HG03280 (cell line): Measurements from ENCODE around the gene TMEM198.

Source experiments
- ATAC-seq: cut with Tn5 transposase; IDR thresholded peaks from one replicate; pipeline ENCODE4 v1.9.1; 2021; ENCODE audit warnings: mild to moderate bottlenecking, moderate library complexity; ENCODE audit not compliant: unreplicated experiment

The TMEM198 gene

DNA sequence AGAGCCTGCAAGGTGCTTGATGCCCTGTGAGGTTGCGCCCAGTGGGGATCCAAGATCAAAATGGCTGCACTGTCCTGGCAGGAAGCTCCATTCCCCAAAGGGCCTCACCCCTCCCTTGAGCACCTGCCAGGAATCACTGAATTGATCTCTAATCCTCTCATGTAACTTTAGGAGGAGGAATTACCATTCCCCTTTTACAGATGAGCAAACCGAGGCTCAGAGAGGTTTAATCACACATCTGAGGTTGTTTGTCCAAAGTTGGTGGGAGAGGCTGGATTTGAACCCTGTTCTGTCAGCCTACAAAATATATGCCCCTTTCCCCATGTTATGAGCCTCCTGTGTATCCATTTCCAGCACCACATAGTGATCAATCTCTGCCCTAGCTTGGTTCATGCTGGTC lies 19.0 kb upstream of the TMEM198 start:
- ATAC-seq, result no peak

DNA sequence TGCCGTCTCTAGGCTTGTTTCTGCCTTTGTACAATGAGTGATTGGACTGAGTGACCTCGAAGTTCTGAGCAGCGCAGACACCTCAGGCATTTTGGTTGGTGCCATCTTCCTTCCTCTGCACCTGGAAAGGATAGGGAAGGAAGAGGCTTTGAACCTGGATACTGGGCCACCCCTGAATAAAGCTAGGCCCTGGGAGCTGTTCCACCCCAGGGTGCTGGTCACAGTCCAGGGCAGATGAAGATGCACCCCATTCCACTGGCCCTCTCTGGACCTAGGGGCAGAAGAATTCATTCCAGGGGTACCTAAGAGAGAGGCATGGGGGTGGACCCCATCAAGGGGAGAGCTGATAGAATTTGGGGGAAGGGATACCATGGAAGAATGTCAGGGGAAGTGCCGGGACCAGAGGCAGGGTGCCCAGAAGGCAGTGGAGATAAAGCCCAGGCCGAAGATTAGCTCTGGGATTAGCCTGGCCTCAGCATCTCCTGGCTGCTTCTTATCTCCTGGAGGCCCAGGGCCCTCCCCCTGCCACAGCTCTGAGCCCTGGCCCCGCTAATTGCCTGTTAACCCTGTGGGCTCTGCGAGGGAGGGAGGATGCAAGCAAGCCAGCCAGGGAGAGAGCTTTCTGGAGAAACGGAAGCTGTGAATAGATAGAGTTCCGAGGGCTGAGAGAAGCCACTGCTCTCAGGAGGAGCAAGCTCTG lies 18.1 kb upstream of the TMEM198 start:
- ATAC-seq, result no peak

DNA sequence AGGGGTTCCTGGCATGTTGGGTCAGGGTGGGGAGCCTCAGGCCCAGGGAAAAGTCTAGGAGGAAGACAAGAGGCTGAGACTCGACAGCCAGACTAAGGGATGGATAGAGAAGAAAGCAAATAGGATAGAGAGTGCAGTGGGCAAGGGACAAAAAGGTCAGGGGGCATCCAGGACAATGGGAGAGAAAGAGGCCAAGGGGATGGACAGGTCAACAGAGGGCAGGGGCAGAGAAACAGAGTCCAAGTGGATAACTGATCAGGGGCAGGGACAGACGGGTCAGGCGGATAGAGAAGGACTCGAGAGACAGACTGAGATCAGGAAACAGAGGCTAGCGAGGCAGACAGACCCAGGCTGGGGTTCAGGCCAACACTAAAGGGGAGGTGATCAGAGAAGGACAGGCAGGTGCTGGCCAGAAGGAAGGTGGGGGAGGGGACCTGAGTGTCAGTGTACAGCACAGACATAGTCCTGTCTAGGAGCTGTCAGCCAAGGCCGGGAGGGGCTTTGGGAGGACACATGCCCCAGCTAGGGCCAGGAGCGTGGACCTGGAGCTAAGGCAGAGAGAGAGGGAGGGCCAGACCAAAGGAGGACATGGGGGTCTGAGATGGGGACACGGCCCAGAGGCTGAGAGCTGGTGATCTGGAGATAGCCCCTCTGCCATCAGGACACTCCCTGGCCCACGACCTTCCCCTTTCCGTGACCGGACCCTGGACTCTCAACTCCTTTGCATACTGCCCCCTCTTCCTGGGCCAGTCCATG lies 17.3 kb upstream of the TMEM198 start:
- ATAC-seq, result no peak

DNA sequence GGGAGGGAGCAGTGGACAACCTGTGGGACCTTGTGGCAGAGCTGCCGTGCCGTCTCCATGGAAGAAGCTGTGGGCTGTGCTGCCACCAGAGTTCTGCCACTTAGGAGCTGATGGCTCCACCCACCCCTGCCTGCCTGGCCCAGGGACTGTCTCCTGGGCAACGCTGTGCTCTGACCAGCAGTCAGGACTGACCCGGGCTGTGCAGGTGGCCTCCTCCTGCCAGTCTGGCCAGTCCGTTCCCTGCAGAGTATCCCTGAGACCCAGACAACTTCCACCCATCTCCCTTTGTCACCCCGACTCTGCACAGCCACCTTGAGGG lies 16.8 kb upstream of the TMEM198 start:
- ATAC-seq, result no peak

DNA sequence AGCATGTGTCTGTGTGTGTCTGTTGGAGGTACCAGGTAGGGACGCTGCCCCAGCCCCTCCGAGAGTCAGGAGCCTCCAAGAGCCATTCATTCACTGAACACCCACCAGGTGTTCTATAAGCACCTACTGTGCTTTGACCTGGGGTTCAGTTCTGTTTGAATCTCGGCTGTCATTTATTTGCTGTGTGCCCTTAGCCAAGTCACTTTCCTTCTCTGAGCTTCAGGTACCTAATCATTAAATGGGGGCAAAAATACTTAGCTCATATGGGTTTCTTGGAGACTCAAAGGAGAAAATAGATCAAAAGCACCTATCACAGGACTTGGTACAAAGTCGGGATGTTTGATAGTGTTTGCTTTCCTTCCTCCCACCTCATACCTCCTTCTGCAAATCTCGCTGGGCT lies 16.4 kb upstream of the TMEM198 start:
- no peak for ATAC-seq

DNA sequence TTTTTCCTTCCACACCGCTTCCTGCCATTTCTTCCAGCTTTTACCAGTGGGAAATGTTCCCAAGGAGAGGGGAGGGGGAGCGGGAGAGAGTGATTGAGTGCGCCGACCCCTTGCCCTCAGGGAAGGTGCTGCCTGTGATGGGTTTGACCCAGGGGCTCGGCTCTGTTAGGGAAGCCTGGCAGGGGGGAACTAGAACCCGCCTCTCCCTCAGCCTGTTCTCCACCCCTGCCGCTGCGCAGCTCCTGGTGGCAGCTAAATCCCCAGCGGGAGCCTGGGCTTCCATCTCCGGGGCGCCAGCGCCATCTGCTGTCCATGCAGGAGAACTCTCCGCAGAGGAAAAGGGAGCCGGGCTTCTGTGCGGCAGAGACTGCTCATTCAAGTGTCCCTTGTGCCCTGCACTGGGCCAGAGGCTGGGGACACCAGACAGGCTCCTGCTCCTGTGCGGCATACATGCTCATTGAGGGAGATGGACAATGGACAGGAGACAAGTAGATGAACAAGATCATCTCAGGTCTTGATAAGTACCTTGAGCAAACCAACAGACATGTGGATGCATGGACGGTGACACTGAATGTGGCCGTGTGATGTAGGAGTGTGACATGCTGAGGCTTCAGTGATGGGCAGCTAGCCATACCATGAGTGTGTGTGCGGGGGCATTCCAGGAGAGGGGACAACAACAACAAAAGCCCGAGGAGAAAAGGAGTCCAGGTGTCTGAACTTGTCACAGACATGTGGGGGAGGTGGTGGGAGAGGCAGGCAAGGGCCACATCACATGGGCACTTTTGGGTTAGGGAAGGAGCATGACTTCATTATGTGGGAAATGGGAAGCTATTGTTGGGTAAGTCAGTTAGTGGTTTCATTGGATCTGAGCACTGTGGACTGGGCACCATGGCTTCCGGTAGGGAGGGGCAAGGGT lies 13.5 kb upstream of the TMEM198 start:
- peak; percentile 78 for ATAC-seq

DNA sequence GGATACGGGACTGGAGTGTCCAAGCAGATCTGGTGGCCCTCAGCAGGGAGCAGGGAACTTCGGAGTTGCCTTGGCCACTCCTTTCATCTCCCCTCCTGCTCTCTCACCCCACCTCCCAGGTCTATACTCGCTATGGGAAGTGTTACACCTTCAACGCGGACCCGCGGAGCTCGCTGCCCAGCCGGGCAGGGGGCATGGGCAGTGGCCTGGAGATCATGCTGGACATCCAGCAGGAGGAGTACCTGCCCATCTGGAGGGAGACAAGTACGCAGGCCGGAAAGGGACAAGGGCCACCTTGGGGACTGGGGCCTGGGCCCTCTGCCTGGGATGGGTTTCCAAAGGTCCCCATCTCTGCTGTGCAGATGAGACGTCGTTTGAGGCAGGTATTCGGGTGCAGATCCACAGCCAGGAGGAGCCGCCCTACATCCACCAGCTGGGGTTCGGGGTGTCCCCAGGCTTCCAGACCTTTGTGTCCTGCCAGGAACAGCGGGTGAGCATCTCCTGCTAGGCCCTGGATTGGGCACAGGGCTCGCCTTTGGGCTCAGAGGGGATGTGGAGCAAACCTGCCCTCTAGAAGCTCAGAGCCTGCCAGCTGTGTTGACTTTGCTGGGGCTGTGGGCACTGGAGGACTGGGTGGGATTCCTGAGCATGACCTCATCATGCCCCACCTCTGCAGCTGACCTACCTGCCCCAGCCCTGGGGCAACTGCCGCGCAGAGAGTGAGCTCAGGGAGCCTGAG lies 12.0 kb upstream of the TMEM198 start:
- no peak for ATAC-seq

DNA sequence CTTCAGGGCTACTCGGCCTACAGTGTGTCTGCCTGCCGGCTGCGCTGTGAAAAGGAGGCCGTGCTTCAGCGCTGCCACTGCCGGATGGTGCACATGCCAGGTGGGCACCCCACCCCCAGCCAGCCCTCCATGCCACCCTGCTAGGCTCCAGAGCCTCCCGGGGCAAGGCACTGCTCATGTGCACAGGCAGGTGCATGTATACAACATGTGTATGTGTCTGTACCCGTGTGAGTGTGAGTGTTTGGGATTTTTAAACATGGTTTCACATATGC lies 11.5 kb upstream of the TMEM198 start:
- ATAC-seq, result no peak

DNA sequence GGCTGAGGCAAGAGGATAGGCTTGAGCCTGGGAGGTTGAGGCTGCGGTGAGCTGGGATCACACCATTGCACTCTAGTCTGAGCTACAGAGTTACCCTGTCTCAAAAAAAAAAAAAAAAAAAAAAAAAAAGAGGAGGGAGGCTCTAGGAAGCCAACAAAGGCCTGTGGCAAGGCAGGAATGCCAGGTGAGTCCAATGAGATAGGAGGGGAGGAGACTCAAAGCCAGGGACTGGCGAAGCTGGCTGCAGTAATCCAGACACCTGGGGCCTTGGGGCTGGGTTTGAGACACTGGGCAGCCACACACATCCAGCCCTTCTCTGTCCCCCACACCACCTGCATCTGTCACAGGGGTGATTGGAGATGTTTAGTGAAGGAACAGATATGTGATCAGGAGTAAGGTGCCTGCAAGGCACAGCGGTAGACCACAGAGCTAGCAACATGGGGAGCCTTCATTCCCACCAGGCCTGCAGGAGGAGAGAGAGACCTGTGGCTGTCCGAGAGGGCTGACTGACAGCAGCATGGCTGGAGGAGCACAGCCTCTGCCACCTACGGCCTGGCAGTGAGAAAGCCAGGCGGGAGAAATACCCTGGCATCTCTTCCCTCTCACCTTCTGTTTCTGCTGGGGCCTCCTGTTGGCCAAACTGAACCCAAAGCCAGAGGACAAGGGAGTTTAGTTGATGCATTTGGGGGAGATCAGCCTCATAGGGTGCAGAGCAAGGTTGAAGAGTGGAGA lies 9.7 kb upstream of the TMEM198 start:
- ATAC-seq, result no peak

DNA sequence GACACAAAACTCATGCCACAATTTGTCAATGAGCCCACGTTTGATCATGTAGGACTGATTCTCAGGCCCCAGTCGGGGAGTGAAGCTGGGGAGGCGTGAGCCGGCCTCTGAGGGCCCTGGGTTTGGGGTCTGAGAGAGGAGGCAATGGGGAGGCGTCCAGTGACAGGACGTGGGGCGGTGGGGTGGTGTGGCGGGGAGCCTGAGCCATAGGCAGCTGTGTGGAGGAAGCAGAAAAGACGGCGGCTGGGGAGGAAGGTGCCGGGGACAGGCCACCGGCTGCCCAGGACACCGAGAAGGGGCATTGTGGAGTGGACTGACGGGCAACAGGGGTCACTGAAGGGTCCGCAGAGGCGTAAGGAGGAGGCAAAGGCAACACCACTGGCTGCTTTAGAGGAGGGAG lies 7.4 kb upstream of the TMEM198 start:
- ATAC-seq, result no peak

DNA sequence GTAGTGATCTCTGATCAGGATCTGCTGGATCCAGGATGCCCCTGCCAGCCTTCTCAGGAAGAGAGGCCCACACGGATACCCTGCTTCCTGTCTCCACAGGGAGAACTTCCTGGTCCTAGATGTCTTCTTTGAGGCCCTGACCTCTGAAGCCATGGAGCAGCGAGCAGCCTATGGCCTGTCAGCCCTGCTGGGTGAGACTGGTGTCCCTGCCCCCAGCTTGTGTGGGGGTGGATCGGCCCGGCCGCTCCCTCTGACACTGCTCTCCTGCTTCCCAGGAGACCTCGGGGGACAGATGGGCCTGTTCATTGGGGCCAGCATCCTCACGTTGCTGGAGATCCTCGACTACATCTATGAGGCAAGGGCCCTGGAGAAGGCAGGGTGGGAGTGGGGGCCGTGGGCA lies 6.9 kb upstream of the TMEM198 start:
- ATAC-seq, result no peak

DNA sequence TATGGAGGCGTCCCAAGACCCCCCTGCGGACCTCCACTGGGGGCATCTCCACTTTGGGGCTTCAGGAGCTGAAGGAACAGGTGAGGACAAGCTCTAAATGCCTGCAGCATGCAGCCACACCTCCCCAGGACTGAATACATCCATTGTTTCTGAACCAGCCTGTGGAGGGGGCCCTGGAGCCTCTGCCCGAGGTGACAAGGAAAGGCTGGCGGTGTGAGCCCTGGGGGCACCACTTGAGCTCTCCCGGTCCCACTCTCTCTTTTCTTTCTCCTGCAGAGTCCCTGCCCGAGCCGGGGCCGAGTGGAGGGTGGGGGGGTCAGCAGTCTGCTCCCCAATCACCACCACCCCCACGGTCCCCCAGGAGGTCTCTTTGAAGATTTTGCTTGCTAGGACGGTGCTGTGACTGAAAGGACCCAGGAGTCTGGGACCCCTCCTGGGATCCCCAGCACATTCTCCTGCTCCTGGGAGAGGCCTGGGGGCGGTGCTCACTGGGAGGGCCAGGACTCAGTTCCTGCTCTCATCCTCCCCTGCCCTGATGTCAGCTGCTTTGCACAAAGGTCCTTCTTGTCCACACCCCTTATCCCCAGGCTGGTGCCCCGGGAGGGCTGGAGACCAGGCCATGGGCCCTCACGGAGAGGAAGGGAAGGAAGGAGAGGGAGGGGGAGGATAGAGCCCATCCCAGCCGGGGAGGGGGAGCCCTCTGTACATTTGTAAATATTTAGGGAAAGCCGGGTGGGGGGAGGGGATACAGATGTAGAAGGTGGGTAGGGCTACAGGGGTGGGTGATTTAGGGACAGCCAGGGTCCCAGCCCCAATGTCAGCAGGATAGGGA lies 6.0 kb upstream of the TMEM198 start:
- ATAC-seq, result no peak

DNA sequence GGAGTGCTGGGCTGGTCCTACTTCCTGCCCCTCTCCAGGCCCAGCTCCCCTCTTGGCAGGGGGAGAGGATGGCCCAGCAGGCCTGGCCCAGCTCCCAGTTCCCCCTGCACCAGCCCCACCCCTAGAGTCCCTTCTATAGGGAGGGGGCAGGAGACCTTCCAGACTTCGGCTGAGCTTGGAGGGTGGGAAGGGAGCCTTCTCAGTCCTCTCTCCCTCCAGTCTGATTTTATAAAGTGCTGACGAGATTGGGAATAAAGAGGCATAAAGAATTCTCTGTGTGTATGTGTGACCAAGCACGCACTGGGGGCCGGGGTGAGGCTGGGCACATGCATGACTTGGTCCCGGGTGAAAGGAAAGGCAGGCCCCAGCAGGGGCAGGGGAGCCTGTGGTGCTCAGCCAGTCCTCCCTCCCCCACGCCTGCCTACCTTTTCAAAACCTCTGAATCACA lies 5.3 kb upstream of the TMEM198 start:
- no peak for ATAC-seq

DNA sequence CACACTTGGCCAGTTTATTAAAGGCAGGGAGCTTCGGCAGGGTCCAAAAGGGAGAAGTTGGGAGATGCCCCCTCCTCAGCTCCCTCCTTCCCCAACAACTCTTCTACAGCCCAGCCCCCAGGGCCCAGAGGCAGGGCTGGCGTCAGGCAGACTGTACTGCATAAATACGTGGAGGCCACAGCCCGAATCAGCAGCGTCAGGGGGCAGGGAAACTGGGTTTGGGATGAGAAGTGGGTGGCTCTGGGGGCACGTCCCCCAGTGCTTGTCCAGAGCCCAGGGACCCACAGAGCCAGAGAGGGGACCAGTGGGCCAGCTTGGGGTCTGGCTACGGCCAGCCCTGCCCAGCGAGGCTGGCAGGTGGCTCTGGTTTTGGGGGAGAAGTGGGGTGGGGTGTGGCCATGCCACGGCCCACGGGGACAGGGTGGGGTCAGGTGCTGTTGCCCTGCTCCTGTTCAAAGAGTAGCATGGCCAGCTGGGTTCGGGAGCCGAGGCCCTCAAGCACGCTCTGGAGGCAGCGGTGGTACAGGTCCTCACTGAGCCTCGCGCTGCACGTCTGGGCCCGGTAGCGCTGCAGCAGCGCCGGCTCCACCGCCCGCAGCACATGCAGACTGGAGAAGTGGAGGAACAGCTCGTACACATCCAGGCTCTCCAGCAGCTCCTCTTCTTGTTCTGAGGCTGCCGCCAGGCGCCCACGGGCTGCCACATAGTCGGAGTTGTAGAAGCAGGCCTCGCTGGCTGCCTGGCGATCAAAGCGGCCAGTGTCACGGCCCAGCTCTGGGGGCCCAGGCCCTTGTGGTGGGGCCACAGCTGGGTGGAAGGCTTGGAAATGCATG lies 4.7 kb upstream of the TMEM198 start:
- ATAC-seq, result no peak

DNA sequence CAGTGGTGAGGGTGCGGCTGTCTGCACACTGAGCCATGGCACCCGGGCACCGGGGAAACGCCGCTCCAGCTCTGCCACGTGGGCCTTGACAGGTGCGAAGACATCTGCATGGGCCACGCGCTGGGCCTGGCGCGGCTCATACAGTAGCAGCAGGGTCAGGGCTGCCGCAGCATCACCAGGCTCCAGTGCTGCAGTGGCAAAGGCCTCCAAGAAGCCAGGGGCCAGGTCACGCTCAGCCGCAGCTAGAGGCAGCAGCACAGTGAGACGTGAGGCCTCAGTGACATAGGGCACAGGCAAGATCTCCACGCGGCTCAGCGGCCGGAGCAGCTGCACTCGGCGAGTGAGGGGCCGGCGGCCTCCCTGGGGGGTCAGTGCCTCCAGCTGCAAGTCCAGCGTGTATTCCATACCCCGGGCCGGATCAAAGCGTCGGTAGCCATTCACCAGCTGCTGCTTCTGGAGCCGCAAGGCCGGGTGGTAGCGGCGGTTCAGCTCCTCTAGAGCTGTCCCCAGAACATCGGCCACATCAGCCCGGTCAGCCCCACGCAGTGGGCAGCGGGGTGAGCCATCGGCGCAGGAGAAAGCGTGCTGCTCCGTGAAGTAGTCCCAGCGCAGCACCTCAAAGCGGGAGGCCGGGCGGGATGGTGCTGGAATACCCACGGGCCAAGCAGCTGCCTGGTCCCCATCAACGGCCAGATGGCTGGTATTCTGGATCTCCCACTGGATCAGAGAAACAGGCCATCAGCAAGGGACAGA lies 3.7 kb upstream of the TMEM198 start:
- no peak for ATAC-seq

DNA sequence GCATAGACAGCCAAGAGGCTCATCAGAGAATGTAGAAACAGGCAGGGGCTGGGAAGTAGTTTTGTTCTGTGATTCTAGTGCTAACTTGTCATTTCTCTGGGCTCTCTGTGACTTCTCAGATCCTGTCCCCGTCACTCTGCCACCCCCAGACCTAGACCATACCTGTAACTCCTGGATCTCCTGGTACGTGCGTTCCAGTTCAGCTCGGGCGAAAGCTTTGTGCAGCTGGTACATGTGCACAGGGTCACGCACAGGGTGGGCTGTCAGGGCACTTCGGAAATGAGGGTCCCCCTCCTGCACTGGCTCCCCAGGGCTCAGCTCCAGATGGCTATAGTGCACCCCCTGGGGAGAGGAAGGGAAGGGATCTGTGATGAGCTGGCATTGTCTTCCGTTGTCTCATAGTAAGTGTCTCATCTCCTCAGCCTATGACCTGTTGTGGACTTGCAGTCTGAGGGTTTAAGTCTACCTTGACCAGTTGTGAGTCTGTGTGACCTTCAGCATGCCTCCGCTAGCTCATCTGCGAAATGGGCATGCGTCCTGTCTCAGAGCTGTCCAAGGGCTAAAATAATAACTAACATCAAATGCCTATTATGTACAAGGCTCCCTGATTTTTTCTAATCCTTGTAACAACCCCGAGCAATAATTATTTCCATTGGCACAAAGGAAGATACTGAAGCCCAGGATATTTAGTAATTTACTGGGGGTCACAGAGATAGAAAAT lies 2.9 kb upstream of the TMEM198 start:
- ATAC-seq, result no peak

DNA sequence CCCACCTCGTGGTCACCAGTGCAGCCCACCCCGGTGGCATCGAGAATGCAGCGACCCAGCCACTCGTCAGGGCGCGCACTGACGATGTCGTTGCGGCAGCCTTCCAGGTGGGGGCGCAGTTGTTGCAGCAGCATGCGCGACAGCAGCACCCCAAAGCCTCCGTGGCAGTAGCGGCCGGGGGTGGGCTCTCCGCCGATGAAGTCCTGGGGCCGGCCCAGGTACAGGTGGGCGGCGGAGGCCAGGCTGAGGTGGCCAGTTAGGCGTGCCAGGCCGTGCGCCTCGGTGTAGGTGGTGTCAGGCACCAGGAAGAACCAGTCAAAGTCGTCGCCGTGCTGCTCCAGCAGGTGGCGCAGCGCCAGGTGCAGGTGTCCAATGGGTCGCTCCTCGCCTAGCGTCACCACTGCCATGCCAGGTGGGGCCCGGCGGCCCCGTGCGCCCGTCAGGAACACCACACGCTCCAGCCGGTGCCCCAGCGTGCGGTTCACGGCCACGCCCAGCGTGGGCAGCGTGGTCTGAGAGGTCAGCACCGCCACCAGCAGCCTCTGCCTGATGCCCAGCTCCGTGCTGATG lies 2.1 kb upstream of the TMEM198 start:
- peak; percentile 36 for ATAC-seq
